GM12865 (cell line): Measurements from ENCODE around the gene INTS15.
A peak's percentile ranks its signal among the peaks of the same experiment; 100 is the strongest.
"Not testable (repeated sequence)": the region's sequence is repeated elsewhere in the genome, so short reads cannot be mapped to it uniquely, and the experiment has no call there.

Experiments used
- DNase-seq: peaks from one replicate; pipeline ENCODE4 v3.0.0; 2010; ENCODE audit warnings: low read depth
- H3K4me3 ChIP-seq: 2 replicates; pipeline ENCODE4 v1.5.1; 2011; ENCODE audit warnings: mild to moderate bottlenecking, low read depth, low read length, control low read depth
- TF ChIP-seq, protein P1 (sequence below): IDR thresholded peaks from 2 replicates; pipeline ENCODE4 v1.5.1; 2011; ENCODE audit warnings: low read length, control low read depth, low read depth, inconsistent platforms; ENCODE audit not compliant: insufficient read depth; ENCODE audit errors: missing control alignments

INTS15 gene

DNA sequence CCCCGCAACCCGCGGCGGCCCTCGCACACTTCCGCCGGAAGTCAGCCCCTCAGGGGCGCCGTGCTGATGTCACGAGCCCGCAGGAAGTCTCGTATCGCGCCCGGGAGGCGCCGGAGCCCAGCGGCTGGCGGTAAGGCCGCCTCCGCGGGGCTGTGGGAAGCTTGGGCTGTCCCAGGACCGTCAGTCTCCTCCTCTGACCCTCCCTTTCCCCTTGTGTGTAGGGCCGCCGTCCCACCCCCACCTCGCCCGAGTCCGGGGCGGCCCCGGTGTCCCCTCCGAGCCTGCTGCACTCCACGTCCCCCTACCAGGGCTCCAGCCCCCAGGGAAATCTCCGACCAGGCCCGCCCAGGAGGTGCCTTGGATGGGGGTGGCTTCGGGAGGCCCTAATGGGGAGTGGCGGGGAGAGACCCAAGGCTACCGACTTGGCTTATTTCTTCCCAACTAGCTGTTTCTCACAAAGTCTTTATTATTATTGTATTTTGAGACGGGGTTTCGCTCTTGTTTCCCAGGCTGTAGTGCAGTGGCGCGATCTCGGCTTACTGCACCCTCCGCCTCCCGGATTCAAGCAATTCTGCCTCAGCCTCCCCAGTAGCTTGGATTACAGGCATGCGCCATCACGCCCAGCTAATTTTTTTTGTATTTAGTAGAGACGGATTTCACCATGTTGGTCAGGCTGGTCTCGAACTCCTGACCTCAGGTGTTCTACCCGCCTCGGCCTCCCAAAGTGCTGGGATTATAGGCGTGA is 12.3 kb upstream of the INTS15 start, which contains the start of gene ZDHHC4:
Gene ZDHHC4, plus strand, starts transcription at position 86 of the 745 bp plus-strand sequence. CDS start 3,108 bp downstream, outside the sequence.
- peak; percentile 96 for DNase-seq
- peak within 1 kb of the TSS; percentile 83 for H3K4me3 ChIP-seq
- TF ChIP-seq, protein P1, sequence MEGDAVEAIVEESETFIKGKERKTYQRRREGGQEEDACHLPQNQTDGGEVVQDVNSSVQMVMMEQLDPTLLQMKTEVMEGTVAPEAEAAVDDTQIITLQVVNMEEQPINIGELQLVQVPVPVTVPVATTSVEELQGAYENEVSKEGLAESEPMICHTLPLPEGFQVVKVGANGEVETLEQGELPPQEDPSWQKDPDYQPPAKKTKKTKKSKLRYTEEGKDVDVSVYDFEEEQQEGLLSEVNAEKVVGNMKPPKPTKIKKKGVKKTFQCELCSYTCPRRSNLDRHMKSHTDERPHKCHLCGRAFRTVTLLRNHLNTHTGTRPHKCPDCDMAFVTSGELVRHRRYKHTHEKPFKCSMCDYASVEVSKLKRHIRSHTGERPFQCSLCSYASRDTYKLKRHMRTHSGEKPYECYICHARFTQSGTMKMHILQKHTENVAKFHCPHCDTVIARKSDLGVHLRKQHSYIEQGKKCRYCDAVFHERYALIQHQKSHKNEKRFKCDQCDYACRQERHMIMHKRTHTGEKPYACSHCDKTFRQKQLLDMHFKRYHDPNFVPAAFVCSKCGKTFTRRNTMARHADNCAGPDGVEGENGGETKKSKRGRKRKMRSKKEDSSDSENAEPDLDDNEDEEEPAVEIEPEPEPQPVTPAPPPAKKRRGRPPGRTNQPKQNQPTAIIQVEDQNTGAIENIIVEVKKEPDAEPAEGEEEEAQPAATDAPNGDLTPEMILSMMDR: no peak

DNA sequence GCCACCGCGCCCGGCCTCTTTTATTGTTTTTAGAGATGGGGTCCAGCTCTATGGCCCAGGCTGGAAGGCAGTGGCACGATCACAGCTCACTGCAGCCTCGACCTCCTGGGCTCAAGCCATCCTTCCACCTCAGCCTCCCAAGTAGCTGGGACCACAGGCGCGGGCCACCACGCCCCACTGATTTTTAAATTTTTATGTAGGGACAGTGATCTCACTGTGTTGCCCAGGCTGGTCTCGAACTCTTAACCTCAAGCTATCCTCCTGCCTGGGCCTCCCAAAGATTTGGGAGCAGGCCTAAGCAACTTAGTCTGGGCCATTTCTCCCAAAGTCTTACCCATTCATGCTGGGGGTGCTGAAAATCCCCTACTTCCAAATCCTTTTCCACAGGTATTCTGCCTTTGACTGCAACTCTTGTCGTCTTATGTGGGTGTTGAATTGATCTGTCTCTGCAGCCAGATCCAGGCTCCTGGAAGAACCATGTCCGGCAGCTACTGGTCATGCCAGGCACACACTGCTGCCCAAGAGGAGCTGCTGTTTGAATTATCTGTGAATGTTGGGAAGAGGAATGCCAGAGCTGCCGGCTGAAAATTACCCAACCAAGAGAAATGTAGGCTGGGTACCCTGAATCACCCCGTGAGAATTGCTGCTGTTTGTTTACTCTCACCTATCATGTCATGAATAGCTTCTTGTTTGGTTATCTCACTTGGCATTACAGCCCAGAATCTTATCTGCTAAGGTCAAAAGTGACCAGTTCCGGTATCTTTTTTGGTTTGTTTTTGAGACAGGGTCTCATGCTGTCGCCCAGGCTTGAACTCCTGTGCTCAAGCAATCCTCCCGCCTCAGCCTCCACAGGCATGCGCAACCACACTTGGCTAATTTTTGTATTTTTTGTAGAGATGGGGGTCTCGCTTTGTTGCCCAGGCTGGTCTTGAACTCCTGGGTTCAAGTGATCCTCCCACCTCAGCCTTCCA is 11.4 kb upstream of the INTS15 start:
- peak overlapping the region; percentile 83 for H3K4me3 ChIP-seq
- DNase-seq: no peak
- TF ChIP-seq, protein P1: no peak

DNA sequence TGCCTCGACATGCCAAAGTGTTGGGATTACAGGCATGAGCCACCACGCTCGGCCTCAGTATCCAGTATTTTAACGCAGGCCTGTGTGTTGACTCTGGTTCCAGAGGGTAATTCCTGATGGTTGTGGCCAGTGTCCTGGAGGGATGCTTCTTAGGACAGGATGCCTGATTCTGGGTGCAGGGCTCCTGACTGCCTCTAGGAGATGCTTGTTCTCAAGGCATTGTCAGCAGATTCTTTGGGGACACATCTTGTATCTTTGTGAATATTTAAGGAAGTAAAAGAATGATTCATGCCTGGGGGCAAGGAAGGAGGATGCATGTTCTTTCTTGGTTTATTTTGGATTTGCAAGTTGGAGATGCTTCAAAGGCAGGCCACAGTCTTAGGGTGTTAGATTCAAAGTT is 10.4 kb upstream of the INTS15 start:
- peak; percentile 26 for DNase-seq
- no peak overlapping the region for H3K4me3 ChIP-seq
- TF ChIP-seq, protein P1: peak; percentile 14

DNA sequence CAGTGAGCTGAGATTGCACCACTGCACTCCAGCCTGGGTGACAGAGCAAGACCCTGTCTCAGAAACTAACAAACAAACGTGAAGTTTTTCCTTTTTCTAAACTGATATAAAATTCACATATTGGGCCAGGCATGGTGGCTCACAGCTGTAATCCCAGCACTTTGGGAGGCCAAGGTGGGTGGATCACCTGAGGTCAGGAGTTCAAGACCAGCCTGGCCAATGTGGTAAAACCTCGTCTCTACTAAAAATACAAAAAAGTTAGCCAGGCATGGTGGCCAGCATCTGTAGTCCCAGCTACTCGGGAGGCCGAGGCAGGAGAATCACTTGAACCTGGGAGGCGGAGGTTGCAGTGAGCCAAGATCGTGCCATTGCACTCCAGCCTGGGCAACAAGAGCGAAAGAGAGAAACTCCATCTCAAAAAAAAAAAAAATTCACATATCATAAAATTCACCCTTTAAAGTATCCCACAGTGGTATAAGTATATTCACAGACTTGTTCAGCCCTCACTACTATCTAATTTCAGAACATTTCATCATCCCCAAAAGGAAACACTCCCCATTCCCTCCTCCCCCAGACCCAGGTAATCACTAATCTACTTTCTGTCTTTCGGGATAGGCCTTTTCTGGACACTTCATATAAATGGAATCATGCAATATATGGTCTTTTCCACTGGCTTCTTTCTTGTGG is 3.9 kb upstream of the INTS15 start:
- H3K4me3 ChIP-seq, DNase-seq: not testable (repeated sequence)

DNA sequence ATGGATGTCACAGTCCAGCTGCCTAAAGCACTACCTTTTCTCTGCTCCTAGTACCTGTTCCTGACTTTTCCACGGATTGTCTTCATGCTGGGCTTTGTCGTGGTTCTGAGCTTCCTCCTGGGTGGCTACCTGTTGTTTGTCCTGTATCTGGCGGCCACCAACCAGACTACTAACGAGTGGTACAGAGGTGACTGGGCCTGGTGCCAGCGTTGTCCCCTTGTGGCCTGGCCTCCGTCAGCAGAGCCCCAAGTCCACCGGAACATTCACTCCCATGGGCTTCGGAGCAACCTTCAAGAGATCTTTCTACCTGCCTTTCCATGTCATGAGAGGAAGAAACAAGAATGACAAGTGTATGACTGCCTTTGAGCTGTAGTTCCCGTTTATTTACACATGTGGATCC is 1.3 kb upstream of the INTS15 start:
- no peak overlapping the region for H3K4me3 ChIP-seq
- no peak for DNase-seq
- TF ChIP-seq, protein P1: no peak

DNA sequence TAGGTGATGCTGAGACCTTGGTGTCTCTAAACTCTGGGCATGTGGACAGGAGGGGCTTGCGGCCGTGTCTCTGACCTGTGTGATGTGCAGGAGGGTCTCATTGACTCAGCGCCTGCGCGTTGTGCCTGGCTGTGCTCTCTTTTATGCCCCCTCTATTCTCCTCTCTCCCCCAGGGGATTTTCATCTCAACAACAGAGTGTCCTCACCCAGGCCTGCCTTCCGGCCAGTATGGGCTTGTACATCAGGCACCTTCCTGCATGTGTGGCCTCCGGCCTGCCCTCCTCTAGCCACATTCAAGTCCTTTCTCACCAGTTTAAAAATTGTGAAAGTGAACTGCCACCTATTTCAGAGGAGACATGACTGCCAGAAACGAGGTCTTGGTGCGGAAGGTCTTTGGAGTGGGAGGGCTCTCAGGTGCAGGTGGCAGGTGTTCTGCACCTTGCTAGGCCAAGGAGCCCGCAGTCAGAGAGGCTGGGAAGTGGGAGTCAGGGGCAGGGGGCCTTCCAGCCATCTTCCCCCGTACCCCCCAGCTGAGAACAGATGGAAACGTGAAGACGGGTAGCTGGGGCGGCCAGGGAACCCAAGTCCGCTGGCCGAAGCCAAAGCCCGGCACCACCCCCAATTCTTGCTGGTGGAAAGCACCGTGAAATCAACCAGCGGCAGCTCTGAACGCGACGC is 531 bp upstream of the INTS15 start:
- H3K4me3 ChIP-seq: peak overlapping the region; percentile 7
- DNase-seq: no peak
- TF ChIP-seq, protein P1: no peak

DNA sequence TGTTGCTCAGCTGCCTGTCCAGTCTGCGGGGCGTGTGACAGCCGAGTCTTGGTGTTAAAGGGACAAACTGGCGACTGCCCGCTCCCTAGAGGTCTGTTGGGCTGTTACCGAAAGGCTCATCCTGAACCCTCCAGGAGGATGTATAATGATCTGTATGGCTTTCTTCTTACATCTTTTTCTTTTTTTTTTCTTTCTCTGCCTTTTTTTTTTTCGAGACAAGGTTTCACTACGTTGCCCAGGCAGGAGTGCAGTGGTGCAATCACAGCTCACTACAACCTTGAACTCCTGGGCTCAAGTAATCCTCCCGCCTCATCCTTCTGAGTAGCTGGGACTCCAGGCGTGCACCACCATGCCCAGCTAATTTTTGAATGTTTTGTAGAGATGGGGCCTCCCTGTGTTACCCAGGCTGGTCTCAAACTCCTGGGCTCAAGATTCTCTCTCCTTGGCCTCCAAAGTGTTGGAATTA is 857 bp downstream of the INTS15 start:
- TF ChIP-seq, protein P1: no peak
- no peak for DNase-seq
- H3K4me3 ChIP-seq: peak overlapping the region; percentile 94
